AG04450 (cell line): Measurements from ENCODE around the gene NT5C2. TPM values are rescaled to one million over a fixed set of nuclear protein-coding genes. Genes with fewer than 3 reads are reported as not detected.

Experiments used
- CTCF ChIA-PET: fragments of 300-600, 350-600 bp; formaldehyde crosslinking; extraction: SDS; loops from one replicate; lab custom pipeline; 2022; ENCODE audit warnings: antibody characterized with exemption, inconsistent platforms; lab: Charles Lee
- POLR2A ChIA-PET: fragments of 350-600 bp; formaldehyde crosslinking; extraction: SDS; loops from one replicate; lab custom pipeline; 2021; ENCODE audit warnings: antibody characterized with exemption, inconsistent platforms; lab: Yijun Ruan, JAX
- DNase-seq: peaks from one replicate; pipeline ENCODE4 v3.0.0-alpha.2; 2011; ENCODE audit warnings: low read depth, low spot score
- H3K27ac ChIP-seq: one replicate; pipeline ENCODE4 v1.5.1; 2012; ENCODE audit warnings: low read depth, low read length, control low read depth
- H3K27me3 ChIP-seq: one replicate; pipeline ENCODE4 v1.6.0; 2012; ENCODE audit warnings: low read length; ENCODE audit not compliant: control insufficient read depth, insufficient read depth
- H3K4me3 ChIP-seq: 2 replicates; pipeline ENCODE4 v1.5.1; 2011; ENCODE audit warnings: mild to moderate bottlenecking, low read depth, low read length, control low read depth
- H3K9me3 ChIP-seq: 2 replicates; pipeline ENCODE4 v1.5.1; 2012; ENCODE audit warnings: low read length; ENCODE audit not compliant: control insufficient read depth, insufficient read depth
- polyA plus RNA-seq: library from polyadenylated mRNA; depleted of rRNA; stranded (reverse); fragments of >200 nt; gene quantifications from 2 replicates; pipeline ENCODE4 v1.2.3, GENCODE V29; 2011
- TF ChIP-seq, protein P1 (sequence below): IDR thresholded peaks from 2 replicates; pipeline ENCODE4 v1.5.1; 2011; ENCODE audit warnings: low read depth, low read length, control low read depth, inconsistent platforms

NT5C2 gene
- polyA plus RNA-seq, 1 experiment, result 117 TPM

DNA sequence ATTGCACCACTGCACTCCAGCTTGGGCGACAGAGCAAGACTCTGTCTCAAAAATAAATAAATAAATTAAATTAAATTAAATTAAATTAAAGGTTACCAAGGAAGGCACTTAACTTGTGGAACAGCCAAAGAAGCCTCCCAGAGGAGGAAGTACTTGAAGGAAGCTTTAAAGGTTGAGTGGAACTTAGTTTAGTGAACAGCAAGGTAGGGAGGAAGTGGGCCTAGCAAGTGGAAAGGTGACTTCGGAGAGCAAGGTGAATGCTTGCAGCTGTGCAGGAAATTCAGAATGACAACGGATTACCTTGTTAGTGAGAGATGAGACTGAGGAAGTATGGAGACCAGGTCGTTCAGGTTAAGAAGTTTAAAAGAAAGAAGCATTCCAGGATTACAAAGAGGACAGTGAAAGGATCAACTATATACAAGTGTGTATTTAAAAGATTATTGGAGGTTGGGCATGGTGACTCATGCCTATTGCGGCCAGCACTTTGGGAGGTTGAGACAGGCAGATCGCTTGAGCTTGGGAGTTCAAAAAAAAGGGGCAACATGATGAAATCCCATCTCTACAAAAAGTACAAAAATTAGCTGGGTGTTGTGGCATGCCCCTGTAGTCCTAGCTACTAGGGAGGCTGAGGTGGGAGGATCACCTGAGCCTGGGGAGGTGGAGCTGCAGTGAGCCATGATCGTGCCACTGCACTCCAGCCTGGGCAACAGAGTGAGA lies 39.9 kb upstream of the NT5C2 start:
- Histone ChIP-seq H3K4me3 (no peak overlapping the region), H3K9me3 (no peaks in the 10 kb centered on the region), H3K27me3 (no peaks in the 10 kb centered on the region), H3K27ac (peak overlapping the region; percentile 47)
- ChIA-PET CTCF (interaction anchor here (0.8 to 1.2 kb wide), 2 partner anchors 11 to 106 kb away, joined by 3 to 4 read pairs; no protein-coding TSS in a partner anchor), POLR2A (interaction anchor here (1.2 to 1.6 kb wide), 2 partner anchors 40 to 88 kb away, joined by 3 read pairs; no protein-coding TSS in a partner anchor)
- DNase-seq, result peak; percentile 55
- TF ChIP-seq, protein P1, sequence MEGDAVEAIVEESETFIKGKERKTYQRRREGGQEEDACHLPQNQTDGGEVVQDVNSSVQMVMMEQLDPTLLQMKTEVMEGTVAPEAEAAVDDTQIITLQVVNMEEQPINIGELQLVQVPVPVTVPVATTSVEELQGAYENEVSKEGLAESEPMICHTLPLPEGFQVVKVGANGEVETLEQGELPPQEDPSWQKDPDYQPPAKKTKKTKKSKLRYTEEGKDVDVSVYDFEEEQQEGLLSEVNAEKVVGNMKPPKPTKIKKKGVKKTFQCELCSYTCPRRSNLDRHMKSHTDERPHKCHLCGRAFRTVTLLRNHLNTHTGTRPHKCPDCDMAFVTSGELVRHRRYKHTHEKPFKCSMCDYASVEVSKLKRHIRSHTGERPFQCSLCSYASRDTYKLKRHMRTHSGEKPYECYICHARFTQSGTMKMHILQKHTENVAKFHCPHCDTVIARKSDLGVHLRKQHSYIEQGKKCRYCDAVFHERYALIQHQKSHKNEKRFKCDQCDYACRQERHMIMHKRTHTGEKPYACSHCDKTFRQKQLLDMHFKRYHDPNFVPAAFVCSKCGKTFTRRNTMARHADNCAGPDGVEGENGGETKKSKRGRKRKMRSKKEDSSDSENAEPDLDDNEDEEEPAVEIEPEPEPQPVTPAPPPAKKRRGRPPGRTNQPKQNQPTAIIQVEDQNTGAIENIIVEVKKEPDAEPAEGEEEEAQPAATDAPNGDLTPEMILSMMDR, result no peak

DNA sequence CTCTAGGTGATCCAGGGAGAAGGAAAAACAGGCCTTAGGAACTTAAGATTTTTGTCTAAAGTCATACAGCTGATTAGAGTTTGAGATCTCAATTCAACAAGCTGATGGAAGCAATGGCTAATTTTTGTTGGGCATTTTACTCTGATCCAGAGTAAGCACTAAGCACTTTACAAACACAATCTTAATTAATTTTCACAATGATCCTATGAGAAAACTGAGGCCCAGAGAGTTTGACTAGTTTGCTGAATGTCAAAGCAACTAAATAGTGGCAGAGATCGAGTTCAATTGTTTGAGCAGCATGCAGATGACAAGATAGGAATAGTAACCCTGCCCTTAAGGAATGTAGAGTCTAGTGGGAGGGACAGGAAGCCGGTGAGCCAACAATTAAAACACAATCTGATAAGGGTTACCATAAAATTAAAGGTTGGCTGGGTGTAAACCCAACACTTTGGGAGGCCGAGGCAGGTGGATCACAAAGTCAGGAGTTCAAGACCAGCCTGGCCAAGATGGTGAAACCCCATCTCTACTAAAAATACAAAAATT lies 39.1 kb upstream of the NT5C2 start:
- peak overlapping the region; percentile 82 for H3K27ac ChIP-seq
- TF ChIP-seq, protein P1, result no peak
- no peaks in the 10 kb centered on the region for H3K27me3 ChIP-seq
- no peak overlapping the region for H3K4me3 ChIP-seq
- no peaks in the 10 kb centered on the region for H3K9me3 ChIP-seq
- ChIA-PET CTCF (interaction anchor here (0.6 to 1.6 kb wide), 4 partner anchors 10 to 120 kb away, joined by 3 to 5 read pairs (median 4); no protein-coding TSS in a partner anchor), POLR2A (interaction anchor here (1.6 to 2.2 kb wide), 4 partner anchors 40 to 87 kb away, joined by 3 to 31 read pairs (median 7); partner anchors contain the start of gene NT5C2)
- DNase-seq, result no peak

DNA sequence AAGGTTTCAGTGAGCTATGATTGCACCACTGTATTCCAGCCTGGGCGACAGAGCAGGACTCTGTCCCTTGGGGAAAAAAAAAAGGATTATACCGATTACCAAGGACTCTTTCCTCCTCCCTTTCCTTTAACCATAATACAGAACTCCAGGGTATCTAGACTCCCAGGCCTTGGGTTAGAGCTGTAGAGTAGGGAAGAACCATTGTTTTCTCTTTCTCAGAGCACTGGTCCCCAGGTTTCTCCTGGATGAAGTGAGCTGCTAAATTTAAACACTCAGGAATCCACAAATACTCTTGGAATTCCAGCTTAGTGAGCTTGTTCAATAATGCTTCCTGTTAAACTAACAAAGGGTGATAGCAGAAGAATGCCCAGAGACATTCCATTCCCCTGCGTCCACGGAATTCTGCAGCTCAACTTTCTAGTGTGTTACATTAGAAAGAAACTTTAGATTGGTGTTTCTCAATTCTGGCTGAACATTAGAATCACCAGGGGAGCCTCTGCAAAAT lies 38.0 kb upstream of the NT5C2 start:
- DNase-seq, result peak; percentile 91
- Histone ChIP-seq H3K27ac (peak overlapping the region; percentile 99), H3K4me3 (no peak overlapping the region), H3K9me3 (no peaks in the 10 kb centered on the region), H3K27me3 (no peaks in the 10 kb centered on the region)
- POLR2A ChIA-PET, result interaction anchor here (0.5 to 2.2 kb wide), 13 partner anchors 8 to 250 kb away, joined by 3 to 31 read pairs (median 4); partner anchors contain the start of gene NT5C2
- CTCF ChIA-PET, result interaction anchor here (0.6 to 1.6 kb wide), 4 partner anchors 8 to 119 kb away, joined by 3 to 14 read pairs (median 6); no protein-coding TSS in a partner anchor
- TF ChIP-seq, protein P1, result no peak

DNA sequence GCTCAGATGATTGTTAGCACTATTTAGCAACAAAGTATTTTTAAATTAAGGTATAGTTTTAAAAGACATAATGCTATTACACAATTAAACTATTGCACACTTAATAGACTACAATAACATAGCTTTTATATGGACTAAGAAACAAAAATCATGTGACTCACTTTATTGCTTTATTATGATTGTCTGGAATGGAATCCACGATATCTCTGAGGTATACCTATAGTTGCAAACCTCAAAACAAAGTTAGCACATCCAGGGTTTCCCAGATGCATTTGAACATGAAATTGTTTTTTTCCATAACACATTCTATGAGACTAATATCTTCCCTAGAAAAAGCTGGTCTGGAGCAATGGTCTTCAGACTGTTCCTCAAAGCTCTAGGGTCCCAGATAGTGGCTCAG lies 34.3 kb upstream of the NT5C2 start:
- POLR2A ChIA-PET, result interaction anchor here (1.9 kb wide), 1 partner anchor 35 kb away, joined by 6 read pairs; no protein-coding TSS in a partner anchor
- DNase-seq, result no peak
- Histone ChIP-seq H3K27me3 (no peaks in the 10 kb centered on the region), H3K27ac (no peak overlapping the region), H3K4me3 (no peak overlapping the region), H3K9me3 (peaks cover 16% of the 10 kb centered on the region)
- CTCF ChIA-PET, result interaction anchor here (0.5 to 2.4 kb wide), 2 partner anchors 17 to 38 kb away, joined by 3 to 13 read pairs; no protein-coding TSS in a partner anchor
- TF ChIP-seq, protein P1, result no peak
